Mononuclear cell (primary cell): ENCODE data around the gene PAX3. TPM values are rescaled to one million over a fixed set of nuclear protein-coding genes. Genes with fewer than 3 reads are reported as not detected.

ENCODE experiments used
- H3K27me3 ChIP-seq: 2 replicates; pipeline ENCODE4 v1.6.0; 2011; ENCODE audit warnings: low read length, control low read depth; ENCODE audit not compliant: insufficient read depth
- H3K4me1 ChIP-seq: 2 replicates; pipeline ENCODE4 v1.5.1; 2011; ENCODE audit warnings: mild to moderate bottlenecking, low read length, control low read depth; ENCODE audit not compliant: insufficient read depth
- H3K4me3 ChIP-seq: 2 replicates; pipeline ENCODE4 v1.5.1; 2011; ENCODE audit warnings: mild to moderate bottlenecking, low read length, moderate library complexity
- H3K9me3 ChIP-seq: 2 replicates; pipeline ENCODE4 v1.5.1; 2011; ENCODE audit warnings: low read depth, mild to moderate bottlenecking, control low read depth, low read length
- total RNA-seq: library from RNA; depleted of rRNA; stranded (reverse); fragments of >200 nt; gene quantifications from one replicate; pipeline ENCODE4 v1.2.3, GENCODE V29; 2012

The PAX3 gene
- total RNA-seq, 1 donor: 0.21 TPM

DNA sequence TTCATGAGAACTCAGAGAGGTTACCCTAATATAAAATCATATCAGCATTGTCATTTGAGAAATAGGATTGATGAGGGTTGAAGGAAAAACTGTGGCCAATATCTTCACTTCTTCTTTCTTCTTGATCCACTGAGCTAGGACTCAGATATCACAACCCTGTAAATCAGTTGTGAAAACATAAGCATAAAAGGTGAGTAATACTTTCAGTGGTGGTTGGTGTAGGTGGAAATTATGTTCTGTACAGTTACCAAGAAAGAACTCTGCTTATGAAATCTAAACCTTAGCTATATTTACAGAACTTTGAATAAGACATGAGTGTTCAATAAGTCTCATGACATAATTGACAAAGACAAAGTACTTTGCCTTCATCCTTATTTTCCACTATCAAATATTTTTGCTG, 56.3 kb downstream of the PAX3 start:
- Histone ChIP-seq H3K27me3 (peaks cover 42% of the 10 kb centered on the region), H3K9me3 (no peaks in the 10 kb centered on the region), H3K4me3 (no peak overlapping the region)

GRCh38 chr2:222241128-222241870, 57.5 kb downstream of the PAX3 start:
- peaks cover 42% of the 10 kb centered on the region for H3K27me3 ChIP-seq
- H3K4me1 ChIP-seq: no peaks in the 10 kb centered on the region
- no peaks in the 10 kb centered on the region for H3K9me3 ChIP-seq
- H3K4me3 ChIP-seq: no peak overlapping the region

More for the DNA sequence above, 56.3 kb downstream of the PAX3 start:
- H3K4me1 ChIP-seq: no peaks in the 10 kb centered on the region

DNA sequence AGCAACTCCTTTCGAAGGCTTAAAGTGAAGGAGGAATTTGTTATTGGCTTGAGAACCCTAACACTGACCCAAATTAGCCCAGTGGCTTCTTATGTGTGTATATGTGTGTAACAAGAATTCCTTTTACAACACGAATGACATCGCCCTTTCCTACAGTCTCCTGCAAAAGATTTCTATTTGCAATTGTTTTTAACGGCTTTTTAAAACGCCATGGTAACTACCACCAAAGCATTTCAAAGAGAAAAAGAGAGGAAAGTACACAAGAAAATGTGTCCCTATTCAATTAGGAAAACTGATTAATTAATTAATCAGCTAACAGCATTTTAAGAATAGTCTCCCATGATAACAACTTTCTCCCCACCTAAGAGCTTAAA, 58.1 kb downstream of the PAX3 start:
- Histone ChIP-seq H3K4me3 (no peak overlapping the region), H3K9me3 (no peaks in the 10 kb centered on the region), H3K27me3 (peaks cover 42% of the 10 kb centered on the region), H3K4me1 (no peaks in the 10 kb centered on the region)

DNA sequence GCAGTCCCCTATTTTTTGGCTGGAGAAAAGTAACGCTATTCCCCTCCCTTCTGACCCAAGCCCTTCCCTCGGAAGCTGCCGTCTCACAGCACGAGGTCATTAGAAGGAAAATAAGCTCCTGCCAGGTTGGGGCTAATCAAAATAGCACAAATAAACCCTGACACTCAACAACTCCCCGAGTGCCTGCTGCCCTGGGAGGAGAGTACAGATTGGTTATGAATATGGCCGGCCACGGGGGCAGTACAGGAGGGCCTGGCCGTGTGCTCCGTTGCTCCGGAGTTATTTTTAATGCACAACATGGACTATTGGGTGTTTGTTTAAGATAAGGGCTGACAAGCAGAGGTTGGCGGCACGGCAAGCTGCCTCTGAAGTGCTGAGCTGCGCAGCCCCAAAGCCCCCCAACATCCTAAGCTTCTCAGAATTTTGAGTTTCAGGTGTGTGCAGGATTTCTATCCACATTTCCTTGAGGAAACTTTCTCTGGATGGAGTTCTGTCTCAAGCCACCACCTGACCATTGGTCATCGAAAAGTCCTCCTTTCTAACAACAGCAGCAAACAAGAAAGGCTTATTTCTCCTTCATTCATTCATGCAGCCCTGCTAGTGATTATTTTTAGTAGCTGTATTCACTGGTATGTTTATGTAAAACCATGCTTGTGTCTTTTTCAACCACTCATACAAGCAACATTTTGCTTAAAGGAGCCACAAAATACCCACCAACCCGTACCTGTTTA, 58.7 kb downstream of the PAX3 start:
- Histone ChIP-seq H3K4me1 (no peaks in the 10 kb centered on the region), H3K4me3 (no peak overlapping the region), H3K9me3 (no peaks in the 10 kb centered on the region), H3K27me3 (peaks cover 42% of the 10 kb centered on the region)

DNA sequence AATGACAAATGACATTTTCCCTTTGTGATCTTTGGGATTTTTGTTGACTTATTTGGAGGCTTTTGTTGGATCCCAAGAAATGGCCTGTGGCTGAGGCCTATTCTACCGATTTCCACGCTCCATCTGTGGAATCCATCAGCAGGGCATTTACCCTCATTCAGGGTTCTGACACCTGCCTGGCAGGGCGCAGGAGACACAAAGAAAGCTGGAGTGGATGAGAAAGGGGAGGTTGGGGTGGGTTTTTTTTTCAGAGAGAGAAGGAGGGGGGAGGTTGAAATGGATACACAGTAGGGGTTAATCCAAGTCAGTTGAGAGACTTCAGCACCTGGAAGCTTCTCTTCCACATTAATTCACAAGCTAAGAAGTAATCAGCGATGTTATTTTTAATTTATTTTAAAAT, 59.7 kb downstream of the PAX3 start:
- no peaks in the 10 kb centered on the region for H3K9me3 ChIP-seq
- H3K4me3 ChIP-seq: no peak overlapping the region
- no peaks in the 10 kb centered on the region for H3K4me1 ChIP-seq
- peaks cover 42% of the 10 kb centered on the region for H3K27me3 ChIP-seq

DNA sequence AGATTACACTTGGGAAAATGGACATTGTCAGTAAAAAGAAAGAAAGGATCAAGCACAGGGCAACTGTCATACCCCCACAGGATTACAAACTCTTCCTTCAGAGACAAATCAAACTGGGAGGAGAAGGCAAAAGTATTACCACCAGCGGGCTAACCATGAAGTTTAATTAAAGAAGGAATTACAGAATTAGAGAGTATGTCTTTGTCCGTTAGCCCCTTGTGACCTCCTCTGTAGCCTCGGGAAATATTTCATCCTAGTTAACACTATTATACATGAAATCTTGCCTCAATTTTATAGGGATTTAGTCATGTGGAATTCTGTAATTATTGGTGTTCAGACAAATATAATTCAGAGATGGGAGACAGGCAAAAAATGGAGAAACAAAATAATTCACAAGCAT, 60.7 kb downstream of the PAX3 start:
- Histone ChIP-seq H3K9me3 (no peaks in the 10 kb centered on the region), H3K27me3 (peaks cover 42% of the 10 kb centered on the region), H3K4me3 (no peak overlapping the region), H3K4me1 (no peaks in the 10 kb centered on the region)

- Histone ChIP-seq H3K4me3 (no peak overlapping the region), H3K27me3 (no peaks in the 10 kb centered on the region), H3K4me1 (no peaks in the 10 kb centered on the region), H3K9me3 (no peaks in the 10 kb centered on the region)
Measured at GRCh38 chr2:222232839-222233238, 66.0 kb downstream of the PAX3 start.

DNA sequence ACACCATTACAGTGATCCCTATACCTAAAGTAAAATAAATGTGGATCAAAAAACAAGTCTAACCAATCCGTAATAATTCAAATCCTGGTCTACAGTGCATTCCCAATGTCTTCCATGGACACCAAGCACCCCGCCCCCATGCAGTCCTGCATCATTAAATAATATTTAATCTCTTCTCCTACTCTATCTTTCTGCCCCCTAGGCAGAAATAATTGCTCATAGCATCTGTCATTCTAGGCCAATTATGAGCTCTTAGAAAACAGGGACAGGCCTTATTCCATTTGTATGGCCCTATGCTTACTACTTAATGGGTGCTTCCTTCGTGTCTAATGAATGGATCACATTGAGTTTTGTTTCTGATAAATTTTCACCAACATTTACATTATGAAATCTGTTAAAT, 66.4 kb downstream of the PAX3 start:
- no peaks in the 10 kb centered on the region for H3K27me3 ChIP-seq
- H3K9me3 ChIP-seq: no peaks in the 10 kb centered on the region
- no peaks in the 10 kb centered on the region for H3K4me1 ChIP-seq
- H3K4me3 ChIP-seq: no peak overlapping the region

GRCh38 chr2:222228054-222228453, 70.7 kb downstream of the PAX3 start:
- Histone ChIP-seq H3K27me3 (no peaks in the 10 kb centered on the region), H3K4me1 (no peaks in the 10 kb centered on the region), H3K9me3 (no peaks in the 10 kb centered on the region), H3K4me3 (no peak overlapping the region)

GRCh38 chr2:222218786-222219185, 80.0 kb downstream of the PAX3 start:
- Histone ChIP-seq H3K4me1 (no peaks in the 10 kb centered on the region), H3K27me3 (no peaks in the 10 kb centered on the region), H3K9me3 (no peaks in the 10 kb centered on the region), H3K4me3 (no peak overlapping the region)

DNA sequence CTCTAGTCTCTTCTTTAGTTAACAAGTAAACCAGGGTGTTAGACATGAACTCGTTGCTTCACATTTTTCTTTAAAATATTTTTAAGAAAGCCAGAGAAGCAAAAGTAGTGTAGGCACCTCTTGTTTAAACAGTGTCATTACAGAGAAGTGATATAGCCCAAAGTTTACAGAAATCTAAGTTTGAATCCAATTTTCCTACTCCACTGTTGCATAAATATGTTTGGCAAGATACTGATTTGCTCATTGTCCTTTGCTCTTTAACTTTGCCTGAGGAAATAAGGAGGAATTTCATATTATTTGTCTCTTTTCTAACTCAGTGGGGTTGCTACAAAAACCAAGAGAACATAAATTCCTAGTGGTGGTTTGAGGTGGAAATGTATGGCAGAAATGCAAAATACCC, 81.1 kb downstream of the PAX3 start:
- Histone ChIP-seq H3K27me3 (no peaks in the 10 kb centered on the region), H3K9me3 (no peaks in the 10 kb centered on the region), H3K4me1 (no peaks in the 10 kb centered on the region), H3K4me3 (no peak overlapping the region)

- no peak overlapping the region for H3K4me3 ChIP-seq
- no peaks in the 10 kb centered on the region for H3K27me3 ChIP-seq
- no peaks in the 10 kb centered on the region for H3K4me1 ChIP-seq
- no peaks in the 10 kb centered on the region for H3K9me3 ChIP-seq
Measured at GRCh38 chr2:222214885-222215284, 83.9 kb downstream of the PAX3 start.

DNA sequence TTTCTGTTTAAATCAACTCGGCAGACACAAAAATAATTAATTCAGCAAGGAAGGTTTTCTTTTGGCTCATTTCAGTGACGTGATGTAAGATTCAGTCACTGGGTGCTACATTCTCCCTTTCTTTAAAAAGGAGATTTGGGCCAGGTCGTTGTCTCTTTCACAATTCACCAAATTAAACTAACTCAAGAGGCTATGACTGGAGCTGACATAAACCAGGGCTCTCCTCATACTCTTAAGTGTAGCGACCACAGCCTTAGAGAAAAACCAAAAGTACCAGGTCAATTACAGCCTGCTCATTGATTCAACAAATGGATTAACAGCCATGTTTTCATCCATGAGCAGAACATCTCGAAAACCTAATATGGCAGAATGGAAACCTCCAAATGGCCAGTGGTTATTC, 85.7 kb downstream of the PAX3 start:
- H3K4me3 ChIP-seq: no peak overlapping the region
- H3K9me3 ChIP-seq: no peaks in the 10 kb centered on the region

GRCh38 chr2:222212571-222212970, 86.2 kb downstream of the PAX3 start:
- Histone ChIP-seq H3K4me3 (no peak overlapping the region), H3K27me3 (no peaks in the 10 kb centered on the region), H3K9me3 (no peaks in the 10 kb centered on the region), H3K4me1 (no peaks in the 10 kb centered on the region)

More for the DNA sequence above, 85.7 kb downstream of the PAX3 start:
- no peaks in the 10 kb centered on the region for H3K4me1 ChIP-seq
- H3K27me3 ChIP-seq: no peaks in the 10 kb centered on the region

DNA sequence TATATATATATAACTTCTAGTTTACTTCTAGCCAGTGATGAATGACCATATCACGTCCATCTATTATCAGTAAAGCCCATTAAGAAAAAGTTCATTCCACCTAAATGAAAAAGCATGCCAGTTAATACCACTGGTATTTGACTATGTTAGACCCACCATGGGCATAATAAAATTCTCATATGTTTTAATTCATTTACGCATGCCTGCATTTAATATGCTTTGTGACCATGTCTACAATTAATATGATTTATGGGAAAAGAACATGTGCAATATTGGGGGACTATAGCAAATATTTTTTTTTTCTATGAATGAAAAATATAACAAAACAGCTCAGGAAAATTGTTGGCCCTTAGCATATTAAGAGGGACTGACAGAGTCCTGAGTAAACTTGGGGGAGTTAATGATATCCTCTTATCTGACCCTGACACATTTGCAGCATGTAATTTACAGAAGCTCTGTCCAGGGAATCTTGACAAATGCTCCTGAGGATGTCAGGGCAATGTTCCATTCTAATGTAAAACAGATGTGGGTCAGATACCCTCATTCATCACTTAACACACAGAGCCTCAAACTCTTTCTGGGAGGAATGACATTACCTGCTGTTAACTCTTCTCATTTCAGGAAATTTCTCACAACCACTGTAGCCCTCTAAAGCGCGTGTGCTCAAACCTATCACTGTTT, 90.6 kb downstream of the PAX3 start:
- Histone ChIP-seq H3K27me3 (no peaks in the 10 kb centered on the region), H3K4me3 (no peak overlapping the region), H3K9me3 (no peaks in the 10 kb centered on the region), H3K4me1 (no peaks in the 10 kb centered on the region)
